Right renal pelvis (tissue), 4 donors: ENCODE measurements around the gene TMEM178B. TPM values are rescaled to one million over a fixed set of nuclear protein-coding genes. Genes with fewer than 3 reads are reported as not detected.
A peak's percentile ranks its signal among the peaks of the same experiment; 100 is the strongest.

ENCODE experiments used
- DNase-seq, 4 donors: peaks; one replicate each; pipeline ENCODE4 v3.0.0-alpha.2; 2013; ENCODE audit warnings: low read depth in 4 of 4, low spot score in 3 of 4, missing footprints in 1 of 4
- polyA plus RNA-seq, 4 donors: library from polyadenylated mRNA; unstranded; fragments of 120-200 nt; gene quantifications; one replicate each; pipeline ENCODE4 v1.2.1, GENCODE V29; 2013; ENCODE audit not compliant: insufficient read length in 4 of 4

The TMEM178B gene
- polyA plus RNA-seq, 4 donors, result 0.19 to 0.56 (median 0.40) TPM

DNA sequence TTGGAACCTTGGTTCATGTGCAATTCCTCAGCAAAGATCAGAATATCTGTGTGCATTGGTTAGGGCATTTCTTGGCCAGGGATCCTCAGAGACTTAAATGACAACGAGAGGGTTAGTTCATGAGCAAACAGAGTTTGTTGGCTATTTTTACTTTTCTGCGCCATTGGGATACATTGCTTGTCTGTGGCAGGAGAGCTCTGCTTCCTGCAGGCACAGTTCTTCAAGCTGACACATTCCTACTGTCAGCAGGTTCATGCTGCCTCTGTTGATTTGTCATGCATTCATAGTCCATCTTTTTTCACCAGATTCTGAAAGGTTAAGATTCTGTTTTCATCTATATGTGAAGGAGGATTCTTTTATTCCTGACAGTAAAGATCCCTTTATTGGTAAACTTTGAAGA is 139.4 kb downstream of the TMEM178B start:
- DNase-seq, result no peak

DNA sequence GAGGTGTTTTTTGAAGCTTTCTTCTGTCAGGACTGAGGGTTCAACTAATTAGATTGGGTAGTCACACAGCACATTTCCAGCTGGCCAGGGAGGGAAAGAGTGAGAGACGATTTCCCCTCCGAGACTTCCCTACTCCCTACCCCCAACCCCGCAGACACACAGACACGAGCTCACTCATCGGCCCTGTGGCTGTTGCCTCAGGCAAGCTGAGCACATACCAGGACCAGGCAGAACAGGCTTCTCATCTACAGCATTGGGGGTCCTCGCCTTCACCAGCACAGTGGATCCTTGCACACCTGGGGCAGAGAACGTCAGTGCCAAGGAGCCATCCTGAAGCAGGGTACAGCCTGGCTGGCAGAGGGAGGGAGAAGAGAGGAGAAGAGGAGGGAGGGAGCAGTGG is 144.1 kb downstream of the TMEM178B start:
- DNase-seq, result no peak

GRCh38 chr7:141218941-141219340 is 145.1 kb downstream of the TMEM178B start:
- no peak for DNase-seq

GRCh38 chr7:141220263-141220880 is 146.5 kb downstream of the TMEM178B start:
- no peak for DNase-seq

- peak; percentile 17 to 39 (median 28) for DNase-seq
Measured at GRCh38 chr7:141221007-141221612, 147.2 kb downstream of the TMEM178B start.

DNA sequence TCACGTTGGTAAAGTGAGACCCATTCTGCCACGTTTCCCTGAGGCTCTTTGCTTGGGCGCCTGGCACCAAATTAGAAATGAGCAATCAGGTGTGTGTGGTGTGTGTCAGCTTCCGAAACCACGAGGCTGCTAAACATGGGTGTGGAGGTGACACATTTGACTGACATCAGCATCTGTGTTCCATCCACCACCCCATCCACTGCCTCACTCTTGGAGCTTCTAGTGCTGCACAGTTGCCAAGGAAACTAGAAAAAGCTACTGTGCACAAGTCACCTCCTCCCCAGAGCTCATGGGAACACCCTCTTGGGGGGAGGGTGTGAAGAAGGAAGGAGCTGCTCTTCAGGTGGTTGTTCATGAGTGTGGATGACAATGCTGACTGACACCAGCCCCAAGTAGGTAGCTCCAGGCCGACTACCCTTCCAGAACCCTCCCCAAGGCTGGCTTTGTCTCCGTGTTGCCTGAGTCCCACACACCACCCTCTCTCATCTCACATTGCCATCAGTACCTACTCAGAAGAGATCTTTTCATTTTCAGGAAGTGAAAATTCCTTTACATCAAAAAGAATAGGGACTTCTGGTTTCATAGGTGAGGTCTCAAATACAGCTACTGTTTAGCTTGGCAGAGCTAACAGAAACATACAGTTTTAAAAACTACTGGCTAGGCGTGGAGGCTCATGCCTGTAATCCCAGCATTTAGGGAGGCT is 152.2 kb downstream of the TMEM178B start:
- DNase-seq, result no peak

GRCh38 chr7:141227454-141227853 is 153.6 kb downstream of the TMEM178B start:
- DNase-seq, result no peak

DNA sequence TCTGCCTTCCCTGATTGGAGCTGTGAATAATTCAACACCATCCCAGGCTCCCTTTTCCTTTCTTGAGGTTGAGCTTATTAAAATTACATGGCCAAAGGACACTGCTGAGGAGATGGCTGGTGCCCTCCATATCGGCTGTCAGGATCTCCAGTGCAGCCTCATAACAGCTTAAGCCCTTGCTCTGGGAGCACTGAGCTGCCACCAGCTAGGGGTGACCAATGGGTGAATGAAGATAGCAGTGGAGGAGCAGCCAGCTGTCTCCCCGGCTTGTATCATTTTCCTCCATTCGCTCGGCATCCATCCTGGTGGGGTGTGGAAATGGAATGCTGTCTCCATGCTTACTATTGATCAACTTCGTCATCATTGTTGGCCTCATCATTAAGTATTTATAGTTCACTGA is 154.6 kb downstream of the TMEM178B start:
- DNase-seq, result no peak

- DNase-seq, result peak in 2 of 4 donors; percentile 1 to 5
Measured at GRCh38 chr7:141231018-141231792, 157.3 kb downstream of the TMEM178B start.

- DNase-seq, result no peak
Measured at GRCh38 chr7:141232286-141233051, 158.6 kb downstream of the TMEM178B start.

- no peak for DNase-seq
Measured at GRCh38 chr7:141234335-141235105, 160.7 kb downstream of the TMEM178B start.

GRCh38 chr7:141235656-141236055 is 161.8 kb downstream of the TMEM178B start:
- DNase-seq, result no peak

GRCh38 chr7:141238596-141239243 is 164.9 kb downstream of the TMEM178B start:
- no peak for DNase-seq

DNA sequence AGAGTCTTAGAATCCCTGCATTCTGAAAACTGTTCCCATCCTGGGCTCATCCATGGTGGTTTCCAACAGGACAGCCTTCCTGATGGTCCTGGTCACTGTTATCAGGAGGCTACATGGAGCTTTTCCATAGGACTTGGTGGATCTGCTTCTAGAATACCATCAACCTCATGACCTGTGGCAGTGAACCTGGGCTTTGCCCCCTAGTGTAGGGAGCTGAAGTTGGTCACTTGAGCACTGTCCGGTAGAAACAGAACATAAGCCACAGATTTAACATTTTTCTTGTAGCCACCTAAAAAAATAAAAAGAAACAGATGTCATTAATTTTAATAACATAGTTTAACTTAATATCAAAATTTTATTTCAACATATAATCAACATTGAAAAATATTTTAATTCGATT is 165.8 kb downstream of the TMEM178B start:
- no peak for DNase-seq

- DNase-seq, result no peak
Measured at GRCh38 chr7:141242568-141242967, 168.7 kb downstream of the TMEM178B start.

DNA sequence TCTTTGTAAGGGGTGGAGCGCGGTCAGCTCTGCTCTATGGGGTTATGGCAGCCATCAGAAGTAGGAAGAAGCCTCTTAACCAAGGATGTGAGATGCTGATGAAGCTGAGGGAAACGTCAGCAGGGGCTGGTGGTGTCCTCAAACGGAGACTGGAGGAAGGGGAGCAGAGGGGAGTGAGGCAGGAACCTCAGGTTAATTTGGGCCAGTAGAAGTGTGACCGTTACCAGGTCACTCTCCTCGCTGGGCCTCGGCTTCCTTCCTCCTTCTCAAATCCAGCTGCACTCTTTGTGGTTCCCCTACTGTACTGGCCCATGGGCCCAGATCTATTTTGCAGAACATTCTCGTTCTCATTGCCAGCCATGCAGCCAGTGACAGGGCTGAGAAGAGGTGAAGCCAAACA is 169.5 kb downstream of the TMEM178B start:
- no peak for DNase-seq

GRCh38 chr7:141244435-141244834 is 170.6 kb downstream of the TMEM178B start:
- DNase-seq, result no peak

DNA sequence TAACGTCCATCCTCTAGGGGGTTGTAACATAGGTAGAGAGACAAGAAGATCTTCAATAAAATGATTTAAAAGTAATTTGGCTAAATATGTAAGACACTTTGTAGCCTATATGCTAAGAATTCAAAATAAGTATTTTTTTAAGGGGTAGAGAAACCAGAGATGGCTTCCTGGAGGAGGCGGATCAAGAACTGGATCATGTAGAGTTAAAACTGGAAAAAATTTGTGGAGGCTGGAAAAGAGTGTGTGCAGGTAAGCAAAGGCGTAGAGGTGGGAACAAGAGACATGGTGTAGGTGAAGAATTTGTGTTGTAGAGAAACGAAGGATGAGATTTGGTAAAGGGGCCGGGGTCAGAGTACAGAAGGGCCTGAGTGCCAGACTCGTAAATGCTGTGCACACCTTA is 172.6 kb downstream of the TMEM178B start:
- no peak for DNase-seq

DNA sequence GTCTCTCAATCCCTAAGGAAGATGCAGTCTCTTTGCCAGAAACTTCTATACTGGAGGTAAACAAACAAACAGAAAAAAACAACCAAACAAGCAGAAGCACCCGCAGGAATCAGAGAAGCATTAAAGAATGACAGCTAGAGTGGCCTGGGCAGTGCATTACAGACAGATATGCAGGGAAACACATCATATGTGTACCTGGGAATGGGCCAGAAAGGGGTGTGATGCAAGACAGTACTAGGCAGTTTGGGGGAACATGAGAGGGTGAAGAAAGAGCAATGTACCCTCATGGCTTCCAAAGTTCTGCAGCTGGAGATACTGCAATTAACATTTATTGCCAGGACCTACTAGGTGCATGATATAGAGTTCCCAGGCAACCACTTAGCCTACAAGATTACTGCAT is 177.3 kb downstream of the TMEM178B start:
- DNase-seq, result no peak
